Measurements from ENCODE around the gene LRCH1. TPM values are rescaled to one million over a fixed set of nuclear protein-coding genes. Genes with fewer than 3 reads are reported as not detected.
A peak's percentile ranks its signal among the peaks of the same experiment; 100 is the strongest.

The LRCH1 gene
- total and polyA plus RNA-seq, 10 of the 15 experiments (the other 5 are each of a cell fraction or from before 2014, with no cell fraction given) = 5.3 to 48.9 (median 14.4) TPM

GRCh38 chr13:46753137-46753536 lies 200.2 kb downstream of the LRCH1 start (continued):
- TF ChIP-seq BCL3 (IDR thresholded peaks at IDR 0.05; ENCODE audit: borderline replicate concordance, insufficient read depth, low read depth, low read length, poor library complexity, severe bottlenecking) = no peak
- no peak for TF ChIP-seq EED (IDR thresholded peaks at IDR 0.05; ENCODE audit: low read depth)
- no peak for TF ChIP-seq CTCF (IDR thresholded peaks at IDR 0.05 in 2 of 3, conservative IDR thresholded peaks at IDR 0.05 in 1 of 3; ENCODE audit: control insufficient read depth in 2 of 3, extremely low read depth in 1 of 3, insufficient read depth in 1 of 3, low read depth in 3 of 3, low read length in 3 of 3)
- no peak for TF ChIP-seq MLLT1 (IDR thresholded peaks at IDR 0.05)

- Histone ChIP-seq H3K27ac (ENCODE audit: control insufficient read depth, insufficient read depth) (no peak overlapping the region), H2AFZ (ENCODE audit: control insufficient read depth, low read depth, low read length) (no peak overlapping the region), H3K79me2 (ENCODE audit: control insufficient read depth, insufficient read depth, low read length) (no peaks in the 10 kb centered on the region), H3K9ac (ENCODE audit: control insufficient read depth, insufficient read depth, low read length) (no peak overlapping the region), H4K20me1 (ENCODE audit: control insufficient read depth, insufficient read depth) (no peaks in the 10 kb centered on the region), H3K4me1 (ENCODE audit: control insufficient read depth, insufficient read depth, low read length) (peaks cover 2% of the 10 kb centered on the region; the same call in 1 of the 2 replicates), H3K9me3 (replicated peaks; ENCODE audit: control insufficient read depth, insufficient read depth, low read length) (no peaks in the 10 kb centered on the region), H3K27me3 (replicated peaks in 1 of 2; ENCODE audit: control insufficient read depth in 2 of 2, insufficient read depth in 2 of 2, low read length in 1 of 2) (no peaks in the 10 kb centered on the region), H3K4me2 (ENCODE audit: control insufficient read depth, insufficient read depth) (no peak overlapping the region), H3K4me3 (no peak overlapping the region), H3K36me3 (ENCODE audit: control insufficient read depth in 2 of 2, insufficient read depth in 2 of 2, low read length in 1 of 2) (peaks cover 3 to 11% of the 10 kb centered on the region in 2 experiments)
- FAIRE-seq = no peak
- RAD21 ChIA-PET (ENCODE audit: unreplicated experiment) = no interaction called here
- no TSS peak for BruUV-seq (replicated peaks)
- CTCF ChIA-PET = interaction anchor here (1.3 to 1.6 kb wide), 3 partner anchors 9 to 259 kb away, joined by 3 to 5 read pairs (median 4); no protein-coding TSS in a partner anchor
- POLR2A ChIA-PET = interaction anchor here (0.6 kb wide), 1 partner anchor 172 kb away, joined by 6 read pairs; no protein-coding TSS in a partner anchor
- no peak for ATAC-seq
- DNase-seq (ENCODE audit: low read depth, low spot score) = no peak
- TF ChIP-seq BRCA1 (IDR thresholded peaks at IDR 0.05; ENCODE audit: low read depth, low read length) (no peak), POLR2AphosphoS2 (IDR thresholded peaks at IDR 0.05; ENCODE audit: low read depth, low read length) (0 out of 2 replicates have a peak, but pooled peaks have one; percentile 15)
- SMC1A ChIA-PET (ENCODE audit: uncharacterized antibody, unreplicated experiment) = interaction anchor here (0.9 kb wide), 1 partner anchor 9 kb away, joined by 4 read pairs; no protein-coding TSS in a partner anchor
- intact Hi-C loops (cut with micrococcal nuclease; ENCODE audit: unreplicated experiment) (no loop called here), in situ Hi-C loops (cut with MboI) (no loop called here)
- 82% methylated on average over 6 of the region's 6 CpGs for WGBS (ENCODE audit: insufficient coverage, insufficient replicate concordance, low lambda C conversion rate, missing lambda C conversion rate)
Observed at GRCh38 chr13:46753917-46754316, 200.9 kb downstream of the LRCH1 start.

Measured in GM12878 (cell line).